MM.1S (cell line): Measurements from ENCODE around the gene ZNF132.

ENCODE experiments used
- EZH2 ChIP-seq: fragments of 300-600 bp; sonication (generic); optimal IDR thresholded peaks from 2 replicates; pipeline ENCODE3; 2017; ENCODE audit warnings: low read depth, mild to moderate bottlenecking, antibody characterized with exemption, low read length, mixed read lengths
- TF ChIP-seq, protein P1 (sequence below): fragments of 300-600 bp; sonication (generic); IDR thresholded peaks from 2 replicates; pipeline ENCODE4 v1.5.1; 2016; ENCODE audit warnings: antibody characterized with exemption, low read length, mixed read lengths

DNA sequence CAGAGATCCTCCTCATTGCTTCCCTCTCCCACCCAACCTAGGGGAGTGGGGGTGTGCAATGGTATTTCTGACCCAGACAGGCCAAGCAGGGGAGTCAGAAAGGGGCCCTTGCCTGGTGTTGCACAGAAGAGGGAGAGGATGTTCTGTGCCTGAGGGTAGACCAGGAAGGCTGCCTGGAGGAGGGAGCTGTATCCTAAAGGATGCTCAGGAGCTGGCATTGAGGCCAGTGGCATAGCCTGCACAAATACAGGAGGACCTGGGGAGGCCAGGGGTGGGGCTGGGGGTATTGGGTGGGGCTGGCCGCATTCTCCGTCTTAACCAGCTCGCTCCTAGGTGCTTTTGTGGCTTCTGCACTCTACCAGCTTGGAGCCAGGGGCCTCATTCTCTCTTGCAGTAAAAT is 40.0 kb downstream of the ZNF132 start:
- TF ChIP-seq, protein P1, sequence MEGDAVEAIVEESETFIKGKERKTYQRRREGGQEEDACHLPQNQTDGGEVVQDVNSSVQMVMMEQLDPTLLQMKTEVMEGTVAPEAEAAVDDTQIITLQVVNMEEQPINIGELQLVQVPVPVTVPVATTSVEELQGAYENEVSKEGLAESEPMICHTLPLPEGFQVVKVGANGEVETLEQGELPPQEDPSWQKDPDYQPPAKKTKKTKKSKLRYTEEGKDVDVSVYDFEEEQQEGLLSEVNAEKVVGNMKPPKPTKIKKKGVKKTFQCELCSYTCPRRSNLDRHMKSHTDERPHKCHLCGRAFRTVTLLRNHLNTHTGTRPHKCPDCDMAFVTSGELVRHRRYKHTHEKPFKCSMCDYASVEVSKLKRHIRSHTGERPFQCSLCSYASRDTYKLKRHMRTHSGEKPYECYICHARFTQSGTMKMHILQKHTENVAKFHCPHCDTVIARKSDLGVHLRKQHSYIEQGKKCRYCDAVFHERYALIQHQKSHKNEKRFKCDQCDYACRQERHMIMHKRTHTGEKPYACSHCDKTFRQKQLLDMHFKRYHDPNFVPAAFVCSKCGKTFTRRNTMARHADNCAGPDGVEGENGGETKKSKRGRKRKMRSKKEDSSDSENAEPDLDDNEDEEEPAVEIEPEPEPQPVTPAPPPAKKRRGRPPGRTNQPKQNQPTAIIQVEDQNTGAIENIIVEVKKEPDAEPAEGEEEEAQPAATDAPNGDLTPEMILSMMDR, result no peak
- no peak for TF ChIP-seq EZH2
